GM21515 (cell line): ENCODE measurements around the gene RASSF7.
"Not testable (repeated sequence)": the region's sequence is repeated elsewhere in the genome, so short reads cannot be mapped to it uniquely, and the experiment has no call there.

Experiments
- ATAC-seq: cut with Tn5 transposase; IDR thresholded peaks from one replicate; pipeline ENCODE4 v1.9.1; 2021; ENCODE audit not compliant: unreplicated experiment

Gene RASSF7, protein sequence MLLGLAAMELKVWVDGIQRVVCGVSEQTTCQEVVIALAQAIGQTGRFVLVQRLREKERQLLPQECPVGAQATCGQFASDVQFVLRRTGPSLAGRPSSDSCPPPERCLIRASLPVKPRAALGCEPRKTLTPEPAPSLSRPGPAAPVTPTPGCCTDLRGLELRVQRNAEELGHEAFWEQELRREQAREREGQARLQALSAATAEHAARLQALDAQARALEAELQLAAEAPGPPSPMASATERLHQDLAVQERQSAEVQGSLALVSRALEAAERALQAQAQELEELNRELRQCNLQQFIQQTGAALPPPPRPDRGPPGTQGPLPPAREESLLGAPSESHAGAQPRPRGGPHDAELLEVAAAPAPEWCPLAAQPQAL

GRCh38 chr11:560305-561147, at the start of gene RASSF7, which contains the start of gene LMNTD2:
RASSF7 (plus strand) TSS chr11:560970; CDS start chr11:561769, 799 bp downstream.
LMNTD2 (minus strand) TSS chr11:560738; CDS start chr11:560716, 22 bp downstream.
- peak; percentile 66 for ATAC-seq

DNA sequence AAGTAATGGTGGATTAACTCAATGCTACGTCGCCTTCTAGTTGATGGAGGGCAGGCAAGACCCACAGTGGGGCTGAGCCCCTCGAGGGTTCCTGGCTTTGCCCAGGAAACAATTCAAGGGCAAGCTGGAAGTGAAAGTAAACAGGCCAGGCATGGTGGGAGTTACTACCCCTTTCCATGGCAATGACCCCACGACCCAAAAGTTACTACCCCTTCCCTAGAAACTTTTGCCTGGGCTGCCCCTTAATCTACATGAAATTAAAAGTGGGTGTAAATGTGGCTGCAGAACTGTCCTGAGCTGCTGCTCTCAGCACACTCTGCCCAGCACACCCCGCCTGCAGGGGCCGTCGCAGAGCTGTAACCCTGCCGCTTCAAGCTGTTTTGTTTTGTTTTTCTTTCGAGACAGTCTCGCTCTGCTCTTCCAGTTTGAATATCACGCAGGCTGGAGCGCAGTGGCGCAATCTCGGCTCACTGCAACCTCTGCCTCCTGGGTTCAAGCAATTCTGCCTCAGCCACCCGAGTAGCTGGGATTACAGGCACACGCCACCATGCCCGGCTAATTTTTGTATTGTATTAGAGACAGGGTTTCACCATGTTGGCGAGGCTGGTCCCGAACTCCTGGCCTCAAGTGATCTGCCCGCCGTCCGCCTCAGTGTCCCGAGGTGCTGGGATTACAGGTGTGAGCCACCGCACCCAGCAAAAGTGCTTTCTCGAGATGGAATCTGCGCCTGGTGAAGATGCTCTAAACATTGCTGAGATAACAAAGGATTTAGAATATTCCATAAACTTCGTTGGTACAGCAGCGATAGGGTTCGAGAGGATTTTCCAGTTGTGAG, 47.8 kb upstream of the RASSF7 start:
- no peak for ATAC-seq

- no peak for ATAC-seq
Measured at GRCh38 chr11:514606-515005, 46.2 kb upstream of the RASSF7 start.

GRCh38 chr11:515131-515530, 45.6 kb upstream of the RASSF7 start:
- no peak for ATAC-seq

GRCh38 chr11:516400-516799, 44.4 kb upstream of the RASSF7 start:
- ATAC-seq: no peak

DNA sequence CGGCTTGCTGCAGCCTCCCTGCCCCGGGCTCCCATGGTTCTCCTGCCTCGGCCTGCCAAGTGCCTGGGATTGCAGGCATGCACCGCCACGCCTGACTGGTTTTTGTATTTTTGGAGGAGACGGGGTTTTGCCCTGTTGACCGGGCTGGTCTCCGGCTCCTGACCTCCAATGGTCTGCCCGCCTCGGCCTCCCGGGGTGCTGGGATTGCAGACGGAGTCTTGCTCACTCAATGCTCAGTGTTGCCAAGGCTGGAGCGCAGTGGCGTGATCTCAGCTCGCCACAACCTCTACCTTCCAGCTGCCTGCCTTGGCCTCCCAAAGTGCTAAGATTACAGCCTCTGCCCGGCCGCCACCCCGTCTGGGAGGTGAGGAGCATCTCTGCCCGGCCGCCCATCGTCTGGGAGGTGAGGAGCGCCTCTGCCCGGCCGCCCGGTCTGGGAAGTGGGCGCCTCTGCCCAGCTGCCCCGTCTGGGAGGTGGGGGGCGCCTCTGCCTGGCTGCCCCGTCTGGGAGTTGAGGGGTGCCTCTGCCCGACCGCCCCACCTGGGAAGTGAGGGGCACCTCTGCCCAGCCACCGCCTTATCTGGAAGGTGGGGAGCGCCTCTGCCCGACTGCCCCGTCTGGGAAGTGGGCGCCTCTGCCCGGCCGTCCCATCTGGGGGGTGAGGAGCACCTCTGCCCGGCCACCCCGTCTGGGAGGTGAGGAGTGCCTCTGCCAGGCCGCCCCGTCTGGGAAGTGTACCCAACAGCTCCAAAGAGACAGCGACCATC, 43.7 kb upstream of the RASSF7 start:
- not testable (repeated sequence) for ATAC-seq

GRCh38 chr11:518463-519202, 42.1 kb upstream of the RASSF7 start:
- ATAC-seq: peak; percentile 80

GRCh38 chr11:520428-521176, 40.2 kb upstream of the RASSF7 start:
- no peak for ATAC-seq

- no peak for ATAC-seq
Measured at GRCh38 chr11:521177-521688, 39.5 kb upstream of the RASSF7 start.

GRCh38 chr11:526192-526591, 34.6 kb upstream of the RASSF7 start:
- ATAC-seq: no peak

GRCh38 chr11:528166-528814, 32.5 kb upstream of the RASSF7 start:
- ATAC-seq: no peak

- no peak for ATAC-seq
Measured at GRCh38 chr11:528815-529727, 31.7 kb upstream of the RASSF7 start.

DNA sequence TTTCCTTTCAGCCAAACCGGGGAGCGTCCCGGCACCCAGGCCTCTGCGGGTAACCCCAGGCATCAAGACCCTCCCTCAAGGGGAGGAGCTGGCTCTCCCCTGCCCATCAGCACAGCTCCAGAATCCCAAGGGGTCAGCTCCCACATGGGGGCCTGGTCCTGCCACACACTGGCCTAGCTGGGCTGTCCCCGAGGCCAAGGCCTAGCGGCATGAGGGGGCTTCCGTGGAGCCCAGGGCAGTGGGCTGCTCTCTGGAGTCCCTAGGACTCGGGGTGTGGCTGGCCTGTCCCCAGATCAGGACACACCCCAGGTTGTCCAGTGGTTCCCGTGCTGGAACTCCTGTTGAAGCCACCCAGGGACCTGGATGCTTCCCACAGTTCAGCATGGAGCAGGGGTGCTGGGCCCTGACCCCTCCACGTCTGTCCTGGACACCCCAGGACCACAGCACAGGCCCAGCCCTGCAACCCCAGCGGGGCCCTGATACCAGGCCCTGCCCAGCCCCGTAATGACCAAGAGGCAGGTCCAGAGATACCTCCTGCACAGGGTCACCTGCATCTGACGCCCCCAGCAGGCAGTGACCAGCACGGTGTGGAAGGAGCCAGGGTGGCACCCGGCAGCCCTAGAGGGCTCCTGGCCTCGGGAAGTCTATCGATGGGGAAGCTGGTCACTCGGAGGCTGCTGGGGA, 30.9 kb upstream of the RASSF7 start:
- no peak for ATAC-seq

DNA sequence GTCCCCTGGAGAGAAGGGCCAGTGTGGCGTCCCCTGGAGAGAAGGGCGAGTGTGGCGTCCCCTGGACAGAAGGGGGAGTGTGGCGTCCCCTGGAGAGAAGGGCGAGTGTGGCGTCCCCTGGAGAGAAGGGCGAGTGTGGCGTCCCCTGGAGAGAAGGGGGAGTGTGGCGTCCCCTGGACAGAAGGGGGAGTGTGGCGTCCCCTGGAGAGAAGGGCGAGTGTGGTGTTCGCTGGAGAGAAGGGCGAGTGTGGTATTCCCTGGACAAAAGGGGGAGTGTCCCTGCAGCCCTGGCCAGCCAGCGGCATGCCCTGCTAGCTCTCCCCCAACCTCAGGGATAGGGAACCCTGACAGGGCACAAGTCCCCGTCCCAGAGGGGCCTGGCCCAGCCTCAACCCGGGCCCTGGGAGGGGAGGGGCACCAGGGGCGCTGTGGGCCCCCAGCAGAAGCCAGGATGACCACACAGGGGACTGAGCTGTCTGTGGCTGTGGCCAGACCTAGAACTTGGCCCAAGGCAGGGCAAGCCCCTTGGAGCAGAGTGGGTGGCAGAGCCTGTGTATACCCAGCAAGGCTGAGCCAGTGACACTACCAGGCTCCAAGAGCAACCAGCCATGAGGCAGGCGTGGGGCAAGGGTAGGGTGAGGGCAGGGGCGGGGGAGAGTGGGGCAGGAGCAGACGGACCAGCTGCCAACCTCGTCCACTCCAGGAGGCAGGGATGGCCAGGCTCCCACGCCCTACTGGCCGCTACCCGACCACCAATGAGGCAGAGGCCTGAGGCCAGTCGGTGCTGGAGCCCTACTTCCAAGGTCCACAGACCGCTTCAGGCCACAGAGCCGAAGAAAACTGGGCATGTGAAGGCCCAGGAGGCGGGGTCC, 29.6 kb upstream of the RASSF7 start:
- no peak for ATAC-seq

GRCh38 chr11:531919-532526, 28.7 kb upstream of the RASSF7 start:
- no peak for ATAC-seq
